ENCODE data around the gene SLX1A. TPM values are rescaled to one million over a fixed set of nuclear protein-coding genes. Genes with fewer than 3 reads are reported as not detected.
"Not testable (repeated sequence)": the region's sequence is repeated elsewhere in the genome, so short reads cannot be mapped to it uniquely, and the experiment has no call there.

SLX1A gene
- total and polyA plus RNA-seq, 2 experiments from 2014 or later = 61.6 to 85.1 TPM

DNA sequence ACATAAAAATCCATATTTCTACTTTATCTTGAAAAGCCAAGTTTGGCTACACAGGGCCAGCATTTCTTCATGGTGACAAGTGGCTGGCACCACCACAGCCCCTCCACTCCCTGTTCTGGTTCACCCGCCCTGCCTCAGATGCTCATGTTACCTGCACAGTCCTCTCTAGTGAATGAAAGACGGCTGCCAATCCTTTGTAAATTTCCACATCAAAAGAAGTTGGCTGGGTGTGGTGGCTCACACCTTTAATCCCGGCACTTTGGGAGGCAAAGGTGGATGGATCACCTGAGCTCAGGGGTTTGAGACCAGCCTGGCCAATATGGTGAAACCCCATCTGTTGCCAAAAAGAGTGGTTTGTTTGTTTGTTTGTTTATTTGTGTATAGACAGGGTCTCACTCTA is 30.1 kb upstream of the SLX1A start:
- H3K9me3 ChIP-seq (ENCODE audit: low read depth) = no peaks in the 10 kb centered on the region

DNA sequence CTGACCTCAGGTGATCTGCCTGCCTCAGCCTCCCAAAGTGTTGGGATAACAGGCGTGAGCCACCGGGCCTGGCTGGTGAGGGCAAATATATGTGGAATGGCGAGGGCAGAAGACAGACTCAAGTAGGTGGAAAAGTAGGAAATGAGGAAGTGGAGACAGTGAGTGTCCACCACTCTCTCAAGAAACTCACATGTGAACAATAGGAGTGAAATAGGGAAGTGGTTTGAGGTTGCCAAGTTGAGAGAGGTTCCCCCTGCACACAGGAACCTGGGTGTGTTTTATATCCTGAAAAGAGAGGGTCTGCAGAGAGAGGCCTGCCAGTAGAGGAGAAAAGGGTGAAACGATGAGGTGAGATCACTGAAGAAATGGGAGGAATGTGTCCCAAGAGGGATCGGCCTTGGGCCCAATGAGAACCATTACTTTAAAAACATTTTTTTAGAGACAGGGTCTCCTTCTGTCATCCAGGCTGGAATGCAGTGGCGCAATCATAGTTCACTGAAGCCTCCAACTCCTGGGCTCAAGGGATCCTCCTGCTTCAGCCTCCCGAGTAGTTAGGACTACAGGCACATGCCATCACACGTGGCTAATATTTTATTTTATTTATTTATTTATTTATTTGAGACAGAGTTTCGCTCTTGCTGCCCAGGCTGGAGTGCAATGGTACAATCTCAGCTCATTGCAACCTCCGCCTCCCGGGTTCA is 27.3 kb upstream of the SLX1A start:
- H3K36me3 ChIP-seq = no peaks in the 10 kb centered on the region
- no peak overlapping the region for H3K27ac ChIP-seq
- no peaks in the 10 kb centered on the region for H3K9me3 ChIP-seq (ENCODE audit: low read depth)
- H3K4me3 ChIP-seq = no peak overlapping the region
- no peaks in the 10 kb centered on the region for H3K4me1 ChIP-seq (ENCODE audit: low read depth)
- TF ChIP-seq, protein P1, sequence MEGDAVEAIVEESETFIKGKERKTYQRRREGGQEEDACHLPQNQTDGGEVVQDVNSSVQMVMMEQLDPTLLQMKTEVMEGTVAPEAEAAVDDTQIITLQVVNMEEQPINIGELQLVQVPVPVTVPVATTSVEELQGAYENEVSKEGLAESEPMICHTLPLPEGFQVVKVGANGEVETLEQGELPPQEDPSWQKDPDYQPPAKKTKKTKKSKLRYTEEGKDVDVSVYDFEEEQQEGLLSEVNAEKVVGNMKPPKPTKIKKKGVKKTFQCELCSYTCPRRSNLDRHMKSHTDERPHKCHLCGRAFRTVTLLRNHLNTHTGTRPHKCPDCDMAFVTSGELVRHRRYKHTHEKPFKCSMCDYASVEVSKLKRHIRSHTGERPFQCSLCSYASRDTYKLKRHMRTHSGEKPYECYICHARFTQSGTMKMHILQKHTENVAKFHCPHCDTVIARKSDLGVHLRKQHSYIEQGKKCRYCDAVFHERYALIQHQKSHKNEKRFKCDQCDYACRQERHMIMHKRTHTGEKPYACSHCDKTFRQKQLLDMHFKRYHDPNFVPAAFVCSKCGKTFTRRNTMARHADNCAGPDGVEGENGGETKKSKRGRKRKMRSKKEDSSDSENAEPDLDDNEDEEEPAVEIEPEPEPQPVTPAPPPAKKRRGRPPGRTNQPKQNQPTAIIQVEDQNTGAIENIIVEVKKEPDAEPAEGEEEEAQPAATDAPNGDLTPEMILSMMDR (IDR thresholded peaks at IDR 0.05; ENCODE audit: low read depth, low read length) = no peak
- no peak for DNase-seq (ENCODE audit: low read depth in 1 of 2, low spot score in 1 of 2)
- H3K27me3 ChIP-seq = no peaks in the 10 kb centered on the region

More for the DNA sequence above, 30.1 kb upstream of the SLX1A start:
- no peaks in the 10 kb centered on the region for H3K36me3 ChIP-seq
- no peaks in the 10 kb centered on the region for H3K27me3 ChIP-seq
- DNase-seq (ENCODE audit: low read depth in 1 of 2, low spot score in 1 of 2) = no peak
- TF ChIP-seq, protein P1 (IDR thresholded peaks at IDR 0.05; ENCODE audit: low read depth, low read length) = no peak
- no peak overlapping the region for H3K27ac ChIP-seq
- H3K4me1 ChIP-seq (ENCODE audit: low read depth) = no peaks in the 10 kb centered on the region
- H3K4me3 ChIP-seq = no peak overlapping the region

GRCh38 chr16:30168746-30169145 is 24.9 kb upstream of the SLX1A start:
- not testable (repeated sequence) for H3K9me3 ChIP-seq (ENCODE audit: low read depth)

DNA sequence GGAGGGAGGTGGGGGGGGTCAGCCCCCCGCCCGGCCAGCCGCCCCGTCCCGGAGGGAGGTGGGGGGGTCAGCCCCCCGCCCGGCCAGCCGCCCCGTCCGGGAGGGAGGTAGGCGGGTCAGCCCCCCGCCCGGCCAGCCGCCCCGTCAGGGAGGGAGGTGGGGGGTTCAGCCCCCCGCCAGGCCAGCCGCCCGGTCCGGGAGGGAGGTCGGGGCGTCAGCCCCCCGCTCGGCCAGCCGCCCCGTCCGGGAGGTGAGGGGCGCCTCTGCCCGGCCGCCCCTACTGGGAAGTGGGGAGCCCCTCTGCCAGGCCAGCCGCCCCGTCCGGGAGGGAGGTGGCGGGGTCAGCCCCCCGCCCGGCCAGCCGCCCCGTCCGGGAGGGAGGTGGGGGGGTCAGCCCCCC is 24.3 kb upstream of the SLX1A start:
- not testable (repeated sequence) for H3K4me3 ChIP-seq; H3K36me3 ChIP-seq; DNase-seq (ENCODE audit: low read depth in 1 of 2, low spot score in 1 of 2); H3K27ac ChIP-seq; H3K27me3 ChIP-seq; H3K4me1 ChIP-seq (ENCODE audit: low read depth); H3K9me3 ChIP-seq (ENCODE audit: low read depth)

More at GRCh38 chr16:30168746-30169145, 24.9 kb upstream of the SLX1A start:
- DNase-seq (ENCODE audit: low read depth in 1 of 2, low spot score in 1 of 2); H3K27ac ChIP-seq; H3K27me3 ChIP-seq; H3K4me3 ChIP-seq; H3K4me1 ChIP-seq (ENCODE audit: low read depth); H3K36me3 ChIP-seq: not testable (repeated sequence)

GRCh38 chr16:30170145-30170544 is 23.5 kb upstream of the SLX1A start:
- H3K9me3 ChIP-seq (ENCODE audit: low read depth); H3K4me3 ChIP-seq; H3K36me3 ChIP-seq; H3K27ac ChIP-seq; DNase-seq (ENCODE audit: low read depth in 1 of 2, low spot score in 1 of 2); H3K4me1 ChIP-seq (ENCODE audit: low read depth); H3K27me3 ChIP-seq: not testable (repeated sequence)

DNA sequence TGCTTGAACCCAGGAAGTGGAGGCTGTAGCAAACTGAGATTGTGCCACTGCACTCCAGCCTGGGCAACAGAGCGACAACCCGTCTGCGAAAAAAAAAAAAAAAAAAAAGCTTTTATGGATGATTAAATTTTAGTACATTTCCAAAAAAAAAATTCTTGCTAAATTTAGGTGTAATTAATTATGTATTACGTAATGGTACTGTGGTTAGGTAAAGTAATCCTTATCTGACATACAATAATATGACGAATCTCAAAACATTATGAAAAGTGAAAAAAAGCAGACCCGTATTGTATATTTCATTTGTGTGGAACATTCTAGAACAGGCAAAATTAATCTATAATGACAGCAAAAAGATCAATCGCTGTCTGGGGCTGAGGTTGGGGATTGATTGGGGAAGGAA is 20.6 kb upstream of the SLX1A start:
- DNase-seq (ENCODE audit: low read depth in 1 of 2, low spot score in 1 of 2) = no peak
- H3K4me1 ChIP-seq (ENCODE audit: low read depth) = no peaks in the 10 kb centered on the region
- TF ChIP-seq, protein P1 (IDR thresholded peaks at IDR 0.05; ENCODE audit: low read depth, low read length) = no peak
- H3K9me3 ChIP-seq (ENCODE audit: low read depth) = no peaks in the 10 kb centered on the region
- no peak overlapping the region for H3K27ac ChIP-seq
- H3K4me3 ChIP-seq = no peak overlapping the region
- no peaks in the 10 kb centered on the region for H3K36me3 ChIP-seq
- no peaks in the 10 kb centered on the region for H3K27me3 ChIP-seq

DNA sequence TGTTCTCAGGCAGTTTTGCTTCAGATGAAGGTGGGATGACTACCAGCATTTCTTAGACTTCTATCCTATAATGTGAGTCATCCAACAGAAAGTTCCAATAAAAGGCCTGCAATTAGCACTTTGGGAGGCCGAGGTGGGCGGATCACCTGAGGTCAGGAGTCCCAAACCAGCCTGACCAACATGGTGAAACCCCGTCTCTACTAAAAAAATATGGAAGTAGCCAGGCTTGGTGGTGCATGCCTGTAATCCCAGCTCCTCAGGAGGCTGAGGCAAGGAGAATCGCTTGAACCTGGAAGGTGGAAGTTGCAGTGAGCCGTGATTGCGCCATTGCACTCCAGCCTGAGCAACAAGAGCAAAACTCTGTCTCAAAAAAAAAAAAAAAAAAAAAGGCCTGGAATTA is 16.8 kb upstream of the SLX1A start:
- H3K4me1 ChIP-seq (ENCODE audit: low read depth); H3K36me3 ChIP-seq; H3K27ac ChIP-seq; DNase-seq (ENCODE audit: low read depth in 1 of 2, low spot score in 1 of 2); H3K9me3 ChIP-seq (ENCODE audit: low read depth); H3K27me3 ChIP-seq; H3K4me3 ChIP-seq: not testable (repeated sequence)

DNA sequence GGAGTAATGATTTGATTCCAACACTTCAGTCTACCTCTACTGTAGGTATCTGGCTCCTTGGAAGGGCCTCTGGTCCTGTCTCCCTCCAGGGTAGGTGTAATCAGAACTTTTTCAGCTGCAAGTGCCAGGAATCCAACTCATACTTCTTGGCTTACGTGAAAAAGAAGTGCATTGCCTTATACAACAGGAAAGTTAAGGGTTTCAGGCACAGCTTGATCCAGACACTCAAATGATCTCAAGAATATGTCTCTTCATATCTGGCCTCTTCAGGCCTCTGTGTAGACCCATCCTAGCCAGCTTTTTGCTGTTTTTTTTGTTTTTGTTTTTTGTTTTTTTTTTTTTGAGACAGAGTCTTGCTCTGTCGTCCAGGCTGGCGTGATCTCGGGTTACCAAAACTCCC is 14.5 kb upstream of the SLX1A start:
- DNase-seq (ENCODE audit: low read depth in 1 of 2, low spot score in 1 of 2) = no peak
- TF ChIP-seq, protein P1 (IDR thresholded peaks at IDR 0.05; ENCODE audit: low read depth, low read length) = no peak
- H3K27me3 ChIP-seq = no peaks in the 10 kb centered on the region
- no peaks in the 10 kb centered on the region for H3K9me3 ChIP-seq (ENCODE audit: low read depth)
- no peaks in the 10 kb centered on the region for H3K36me3 ChIP-seq
- no peak overlapping the region for H3K4me3 ChIP-seq
- H3K27ac ChIP-seq = no peak overlapping the region
- no peaks in the 10 kb centered on the region for H3K4me1 ChIP-seq (ENCODE audit: low read depth)

All from cardiac muscle cell (in vitro differentiated cells and primary cell).